ENCODE measurements around the gene SIL1.

SIL1 gene

DNA sequence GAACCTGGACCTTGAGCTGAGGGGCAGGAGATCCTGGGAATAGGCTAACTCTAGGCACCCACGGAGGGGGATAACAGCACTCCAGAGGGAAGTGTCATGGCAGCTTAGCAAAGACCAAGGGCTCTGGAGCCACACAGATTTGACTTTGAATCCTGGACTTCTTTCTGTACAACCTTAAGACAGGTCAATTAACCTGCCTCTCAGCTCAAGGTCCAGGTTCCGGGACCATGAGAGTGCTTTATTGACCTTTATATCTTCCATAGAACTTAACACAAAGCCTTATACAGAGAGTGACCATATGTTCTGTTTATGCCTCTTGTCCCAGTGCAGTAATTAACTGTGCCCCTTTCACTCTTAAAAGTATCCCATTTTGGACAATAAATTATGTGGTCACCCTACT is 232.5 kb downstream of the SIL1 start:
- no peak for TF ChIP-seq TAF1 (IDR thresholded peaks at IDR 0.05; ENCODE audit: low read depth)
- no peak for TF ChIP-seq NFIC (IDR thresholded peaks at IDR 0.05)
- TF ChIP-seq ZBTB7A (IDR thresholded peaks at IDR 0.05; ENCODE audit: low read depth): no peak
- no peak for TF ChIP-seq CREB1 (IDR thresholded peaks at IDR 0.05; ENCODE audit: low read depth)
- no peak for TF ChIP-seq FOXM1 (IDR thresholded peaks at IDR 0.05; ENCODE audit: borderline replicate concordance, low read depth)
- no peak for TF ChIP-seq TCF12 (IDR thresholded peaks at IDR 0.05; ENCODE audit: low read depth)
- no peak for TF ChIP-seq EGR1 (IDR thresholded peaks at IDR 0.05)
- no peak for TF ChIP-seq EP300 (IDR thresholded peaks at IDR 0.05; ENCODE audit: borderline replicate concordance)
- TF ChIP-seq, protein P1, sequence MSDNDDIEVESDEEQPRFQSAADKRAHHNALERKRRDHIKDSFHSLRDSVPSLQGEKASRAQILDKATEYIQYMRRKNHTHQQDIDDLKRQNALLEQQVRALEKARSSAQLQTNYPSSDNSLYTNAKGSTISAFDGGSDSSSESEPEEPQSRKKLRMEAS (IDR thresholded peaks at IDR 0.05): no peak
- TF ChIP-seq, protein P2, sequence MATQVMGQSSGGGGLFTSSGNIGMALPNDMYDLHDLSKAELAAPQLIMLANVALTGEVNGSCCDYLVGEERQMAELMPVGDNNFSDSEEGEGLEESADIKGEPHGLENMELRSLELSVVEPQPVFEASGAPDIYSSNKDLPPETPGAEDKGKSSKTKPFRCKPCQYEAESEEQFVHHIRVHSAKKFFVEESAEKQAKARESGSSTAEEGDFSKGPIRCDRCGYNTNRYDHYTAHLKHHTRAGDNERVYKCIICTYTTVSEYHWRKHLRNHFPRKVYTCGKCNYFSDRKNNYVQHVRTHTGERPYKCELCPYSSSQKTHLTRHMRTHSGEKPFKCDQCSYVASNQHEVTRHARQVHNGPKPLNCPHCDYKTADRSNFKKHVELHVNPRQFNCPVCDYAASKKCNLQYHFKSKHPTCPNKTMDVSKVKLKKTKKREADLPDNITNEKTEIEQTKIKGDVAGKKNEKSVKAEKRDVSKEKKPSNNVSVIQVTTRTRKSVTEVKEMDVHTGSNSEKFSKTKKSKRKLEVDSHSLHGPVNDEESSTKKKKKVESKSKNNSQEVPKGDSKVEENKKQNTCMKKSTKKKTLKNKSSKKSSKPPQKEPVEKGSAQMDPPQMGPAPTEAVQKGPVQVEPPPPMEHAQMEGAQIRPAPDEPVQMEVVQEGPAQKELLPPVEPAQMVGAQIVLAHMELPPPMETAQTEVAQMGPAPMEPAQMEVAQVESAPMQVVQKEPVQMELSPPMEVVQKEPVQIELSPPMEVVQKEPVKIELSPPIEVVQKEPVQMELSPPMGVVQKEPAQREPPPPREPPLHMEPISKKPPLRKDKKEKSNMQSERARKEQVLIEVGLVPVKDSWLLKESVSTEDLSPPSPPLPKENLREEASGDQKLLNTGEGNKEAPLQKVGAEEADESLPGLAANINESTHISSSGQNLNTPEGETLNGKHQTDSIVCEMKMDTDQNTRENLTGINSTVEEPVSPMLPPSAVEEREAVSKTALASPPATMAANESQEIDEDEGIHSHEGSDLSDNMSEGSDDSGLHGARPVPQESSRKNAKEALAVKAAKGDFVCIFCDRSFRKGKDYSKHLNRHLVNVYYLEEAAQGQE (IDR thresholded peaks at IDR 0.05; ENCODE audit: low read depth): no peak
- no peak for TF ChIP-seq RAD21 (IDR thresholded peaks at IDR 0.05; ENCODE audit: low read depth)
- TF ChIP-seq, protein P3, sequence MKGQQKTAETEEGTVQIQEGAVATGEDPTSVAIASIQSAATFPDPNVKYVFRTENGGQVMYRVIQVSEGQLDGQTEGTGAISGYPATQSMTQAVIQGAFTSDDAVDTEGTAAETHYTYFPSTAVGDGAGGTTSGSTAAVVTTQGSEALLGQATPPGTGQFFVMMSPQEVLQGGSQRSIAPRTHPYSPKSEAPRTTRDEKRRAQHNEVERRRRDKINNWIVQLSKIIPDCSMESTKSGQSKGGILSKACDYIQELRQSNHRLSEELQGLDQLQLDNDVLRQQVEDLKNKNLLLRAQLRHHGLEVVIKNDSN (IDR thresholded peaks at IDR 0.05): no peak

DNA sequence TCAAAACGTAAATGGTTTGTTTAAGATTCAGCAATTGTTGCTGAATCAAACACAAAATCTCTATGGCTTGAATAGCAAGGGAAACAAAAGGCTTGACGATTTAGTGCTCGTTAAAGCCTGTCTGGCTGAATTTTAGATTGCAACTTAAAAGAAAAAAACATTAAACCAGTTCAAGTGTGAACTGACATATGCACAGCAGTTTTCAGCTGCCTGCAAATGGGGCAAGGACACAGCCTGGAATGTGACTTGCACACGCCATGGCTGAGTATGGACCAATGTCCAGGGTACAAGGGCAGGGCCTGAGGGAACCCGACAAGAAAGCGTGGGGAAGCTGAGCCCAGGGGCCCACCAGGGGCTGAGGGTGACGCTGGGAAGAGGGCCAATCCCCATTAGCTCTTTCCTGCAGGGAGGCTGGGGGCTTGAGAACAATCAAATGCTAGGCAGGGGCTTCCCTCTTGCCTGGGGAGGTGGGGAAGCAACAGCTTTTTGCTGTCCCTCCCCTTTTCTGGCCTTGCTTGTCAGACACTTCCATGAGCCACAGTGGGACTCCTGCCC is 233.4 kb downstream of the SIL1 start:
- no peak for TF ChIP-seq FOXM1 (IDR thresholded peaks at IDR 0.05; ENCODE audit: borderline replicate concordance, low read depth)
- TF ChIP-seq TCF12 (IDR thresholded peaks at IDR 0.05; ENCODE audit: low read depth): no peak

DNA sequence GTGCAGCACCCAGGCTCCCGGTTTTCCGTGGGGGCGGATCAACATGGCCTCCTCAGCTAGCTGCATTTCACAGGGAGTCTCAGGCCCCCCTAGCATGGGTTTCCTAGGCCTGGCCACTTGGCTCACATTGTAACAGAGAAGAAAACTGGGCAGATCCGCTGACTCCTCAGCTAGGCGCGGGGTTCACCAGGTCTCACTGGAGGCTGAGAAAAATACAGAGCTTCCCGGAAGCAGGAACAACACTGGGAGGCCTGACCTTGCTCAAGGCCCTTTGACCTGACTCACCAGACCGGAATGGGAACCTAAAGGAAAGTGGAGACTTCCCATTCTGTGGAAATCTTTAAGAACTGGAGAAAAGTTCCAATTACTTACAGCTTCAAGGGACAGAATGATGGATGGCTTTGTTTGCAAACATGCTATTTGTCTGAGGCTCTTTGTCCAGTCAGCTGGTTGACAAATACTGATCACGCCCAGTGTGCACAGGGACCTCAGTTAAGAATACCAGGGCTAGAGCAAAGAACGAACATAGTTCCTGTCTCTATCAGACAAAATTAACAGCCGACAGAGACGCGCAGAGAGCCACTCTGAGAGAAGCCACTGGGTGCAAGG is 234.3 kb downstream of the SIL1 start:
- TF ChIP-seq, protein P2 (IDR thresholded peaks at IDR 0.05; ENCODE audit: low read depth): no peak
- TF ChIP-seq NFIC (IDR thresholded peaks at IDR 0.05) (no peak), CEBPB (IDR thresholded peaks at IDR 0.05) (no peak), YY1 (IDR thresholded peaks at IDR 0.05; ENCODE audit: low read depth) (no peak), TEAD4 (IDR thresholded peaks at IDR 0.05) (no peak), ZBTB7A (IDR thresholded peaks at IDR 0.05; ENCODE audit: low read depth) (no peak), TCF12 (IDR thresholded peaks at IDR 0.05; ENCODE audit: low read depth) (no peak), TAF1 (IDR thresholded peaks at IDR 0.05; ENCODE audit: low read depth) (no peak), EP300 (IDR thresholded peaks at IDR 0.05; ENCODE audit: borderline replicate concordance) (no peak), FOXM1 (IDR thresholded peaks at IDR 0.05; ENCODE audit: borderline replicate concordance, low read depth) (no peak), CREB1 (IDR thresholded peaks at IDR 0.05; ENCODE audit: low read depth) (no peak), EGR1 (IDR thresholded peaks at IDR 0.05) (no peak)
- TF ChIP-seq, protein P1 (IDR thresholded peaks at IDR 0.05): no peak
- TF ChIP-seq, protein P3 (IDR thresholded peaks at IDR 0.05): no peak

DNA sequence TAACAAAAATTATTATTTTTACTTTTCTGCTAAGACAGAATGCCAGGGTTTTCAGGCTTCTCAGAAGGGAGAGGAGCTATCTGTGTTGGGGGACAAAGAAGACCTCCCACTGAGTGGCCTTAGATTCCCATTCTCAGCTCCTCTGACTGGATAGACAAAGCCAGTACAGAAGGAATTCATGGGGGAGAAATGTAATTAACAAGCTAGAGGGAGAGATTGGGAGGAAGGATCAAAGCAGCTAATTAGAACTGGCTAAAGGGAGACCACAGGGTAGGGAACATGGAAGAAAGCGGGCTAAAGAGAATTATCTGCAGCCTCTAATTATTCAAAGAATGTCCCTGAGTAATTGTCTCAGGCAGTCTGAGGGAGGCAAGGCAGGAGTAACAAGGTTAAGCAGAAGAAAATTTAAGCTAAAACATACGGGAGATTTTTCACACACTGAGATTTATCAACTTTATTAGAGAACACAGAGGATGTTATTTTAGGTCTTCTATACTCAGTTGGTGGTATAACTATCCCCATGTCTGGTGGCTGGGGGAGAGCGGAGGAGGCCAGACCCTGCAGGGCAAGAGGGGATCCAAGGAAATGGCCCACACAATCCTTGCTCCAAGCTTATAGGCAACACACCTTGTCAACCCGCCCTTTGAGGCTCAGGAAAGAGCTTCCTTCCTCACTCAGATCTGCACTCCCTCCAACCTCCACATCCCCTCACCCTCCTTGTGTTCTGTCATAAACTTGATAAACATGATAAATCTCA is 235.4 kb downstream of the SIL1 start:
- TF ChIP-seq YY1 (IDR thresholded peaks at IDR 0.05; ENCODE audit: low read depth) (no peak), EP300 (IDR thresholded peaks at IDR 0.05; ENCODE audit: borderline replicate concordance) (no peak), EGR1 (IDR thresholded peaks at IDR 0.05) (no peak), NFIC (IDR thresholded peaks at IDR 0.05) (no peak), RAD21 (IDR thresholded peaks at IDR 0.05; ENCODE audit: low read depth) (no peak), TAF1 (IDR thresholded peaks at IDR 0.05; ENCODE audit: low read depth) (no peak), TEAD4 (IDR thresholded peaks at IDR 0.05) (no peak), CREB1 (IDR thresholded peaks at IDR 0.05; ENCODE audit: low read depth) (no peak), TCF12 (IDR thresholded peaks at IDR 0.05; ENCODE audit: low read depth) (no peak), FOXM1 (IDR thresholded peaks at IDR 0.05; ENCODE audit: borderline replicate concordance, low read depth) (no peak), ZBTB7A (IDR thresholded peaks at IDR 0.05; ENCODE audit: low read depth) (no peak), CEBPB (IDR thresholded peaks at IDR 0.05) (no peak)
- TF ChIP-seq, protein P1 (IDR thresholded peaks at IDR 0.05): no peak
- TF ChIP-seq, protein P3 (IDR thresholded peaks at IDR 0.05): no peak
- TF ChIP-seq, protein P2 (IDR thresholded peaks at IDR 0.05; ENCODE audit: low read depth): no peak
